SIG-M5 treated with dmso at 0.1 percent for 504 hours (cell line): ENCODE results near the gene PGD.

Experiments
- DNase-seq: peaks from one replicate; lab custom pipeline; 2025; ENCODE audit not compliant: unreplicated experiment; lab: John Stamatoyannopoulos, UW

Gene PGD

GRCh38 chr1:10398734-10399443 lies at the start of gene PGD:
Gene PGD, plus strand, starts transcription at chr1:10399064. Its CDS starts 54 bp downstream, at chr1:10399118.
- peak; percentile 96 for DNase-seq

GRCh38 chr1:10353282-10353681 lies 45.6 kb upstream of the PGD start:
- DNase-seq: no peak

- no peak for DNase-seq
Observed at GRCh38 chr1:10353693-10354092, 45.2 kb upstream of the PGD start.

- no peak for DNase-seq
Observed at GRCh38 chr1:10360045-10360444, 38.8 kb upstream of the PGD start.

GRCh38 chr1:10361515-10361914 lies 37.3 kb upstream of the PGD start:
- no peak for DNase-seq

- DNase-seq: no peak
Observed at GRCh38 chr1:10368194-10368593, 30.7 kb upstream of the PGD start.

GRCh38 chr1:10374442-10374860 lies 24.4 kb upstream of the PGD start:
- DNase-seq: no peak

GRCh38 chr1:10377365-10378029 lies 21.4 kb upstream of the PGD start:
- DNase-seq: peak; percentile 78

- peak; percentile 90 for DNase-seq
Observed at GRCh38 chr1:10378081-10378841, 20.6 kb upstream of the PGD start.

GRCh38 chr1:10379101-10379620 lies 19.7 kb upstream of the PGD start:
- DNase-seq: no peak

- DNase-seq: no peak
Observed at GRCh38 chr1:10379676-10380075, 19.2 kb upstream of the PGD start.

GRCh38 chr1:10380594-10381275 lies 18.1 kb upstream of the PGD start:
- DNase-seq: peak; percentile 5

- DNase-seq: no peak
Observed at GRCh38 chr1:10383630-10384029, 15.2 kb upstream of the PGD start.

- no peak for DNase-seq
Observed at GRCh38 chr1:10384219-10384618, 14.6 kb upstream of the PGD start.

- no peak for DNase-seq
Observed at GRCh38 chr1:10386761-10387676, 11.8 kb upstream of the PGD start.

GRCh38 chr1:10387677-10388386 lies 11.0 kb upstream of the PGD start:
- peak; percentile 95 for DNase-seq

- DNase-seq: no peak
Observed at GRCh38 chr1:10388387-10388715, 10.5 kb upstream of the PGD start.

- DNase-seq: peak; percentile 30
Observed at GRCh38 chr1:10389271-10389973, 9.4 kb upstream of the PGD start.

- no peak for DNase-seq
Observed at GRCh38 chr1:10396870-10397269, 2.0 kb upstream of the PGD start.
